A549 treated with DMSO at 1 μM for 4 hours (cell line): ENCODE data around the gene IL32. TPM values are rescaled to one million over a fixed set of nuclear protein-coding genes. Genes with fewer than 3 reads are reported as not detected.

Source experiments
- total RNA-seq: library from RNA; stranded (reverse); fragments of 200-300 nt; extraction: Qiagen RNA extraction; gene quantifications from 5 replicates; pipeline ENCODE4 v1.2.3, GENCODE V29; 2022; ENCODE audit warnings: low read depth

The IL32 gene
- 22.5 to 31.8 TPM (median 27.0 TPM) in 5 replicates for total RNA-seq

GRCh38 chr16:3065069-3065741 lies at the start of gene IL32:
IL32 (plus strand) TSS chr16:3065640; CDS start chr16:3065812, 172 bp downstream.

GRCh38 chr16:3017794-3018506 lies 47.5 kb upstream of the IL32 start, which contains the start of gene CLDN6:
CLDN6 (minus strand) TSS chr16:3018183; CDS start chr16:3016021, 2,162 bp downstream.

GRCh38 chr16:3020247-3020603 lies 45.2 kb upstream of the IL32 start, which contains the start of gene TNFRSF12A:
TNFRSF12A (plus strand) TSS chr16:3020368; CDS start chr16:3020398, 30 bp downstream.

GRCh38 chr16:3023669-3024478 lies 41.6 kb upstream of the IL32 start, which contains the start of the genes HCFC1R1 and THOC6:
HCFC1R1 (minus strand) TSS chr16:3023942; CDS start chr16:3023941, 1 bp downstream.
THOC6 (plus strand) TSS chr16:3024035; CDS start chr16:3024327, 292 bp downstream.

GRCh38 chr16:3036726-3037315 lies 28.6 kb upstream of the IL32 start, which contains the start of gene BICDL2:
BICDL2 (minus strand) TSS chr16:3036944; CDS start chr16:3035496, 1,448 bp downstream.

GRCh38 chr16:3045758-3046640 lies 19.4 kb upstream of the IL32 start, which contains the start of gene MMP25:
MMP25 (plus strand) TSS chr16:3046561; CDS start chr16:3046918, 357 bp downstream.

GRCh38 chr16:3098459-3099394 lies 33.3 kb downstream of the IL32 start, which contains the start of gene ZSCAN10:
ZSCAN10 (minus strand) TSS chr16:3099294; CDS start chr16:3092937, 6,357 bp downstream.

GRCh38 chr16:3112058-3112880 lies 46.8 kb downstream of the IL32 start, which contains the start of gene ZNF205:
ZNF205 (plus strand) TSS chr16:3112586; CDS start chr16:3113431, 845 bp downstream.

Other genes starting within 250 kb of the IL32 start
- 0.11 to 0.39 TPM (median 0.14 TPM) in 4 of 5 replicates, not detected in the other for gene PRSS21, start 248.4 kb upstream of the IL32 start, total RNA-seq
- gene ZG16B, start 235.3 kb upstream of the IL32 start, total RNA-seq, result 0.46 to 1.3 TPM (median 0.69 TPM) in 5 replicates
- 2.5 to 4.1 TPM (median 3.0 TPM) in 5 replicates for gene PRSS22, start 207.5 kb upstream of the IL32 start, total RNA-seq
- gene FLYWCH2, start 182.4 kb upstream of the IL32 start, total RNA-seq, result 44.9 to 59.5 TPM (median 50.8 TPM) in 5 replicates
- gene FLYWCH1, start 153.7 kb upstream of the IL32 start, total RNA-seq, result 20.1 to 29.5 TPM (median 27.2 TPM) in 5 replicates
- gene KREMEN2, start 101.4 kb upstream of the IL32 start, total RNA-seq, result 1.1 to 2.8 TPM (median 2.0 TPM) in 5 replicates
- gene PAQR4, start 96.3 kb upstream of the IL32 start, total RNA-seq, result 34.1 to 44.1 TPM (median 38.0 TPM) in 5 replicates
- gene PKMYT1, start 85.2 kb upstream of the IL32 start, total RNA-seq, result 69.3 to 97.7 TPM (median 85.3 TPM) in 5 replicates
- 0.33 to 0.59 TPM (median 0.49 TPM) in 5 replicates for gene CLDN9, start 52.7 kb upstream of the IL32 start, total RNA-seq
- 0.17 to 0.82 TPM (median 0.40 TPM) in 5 replicates for gene CLDN6, start 47.5 kb upstream of the IL32 start, total RNA-seq
- gene TNFRSF12A, start 45.3 kb upstream of the IL32 start, total RNA-seq, result 584 to 710 TPM (median 600 TPM) in 5 replicates
- gene HCFC1R1, start 41.7 kb upstream of the IL32 start, total RNA-seq, result 206 to 241 TPM (median 224 TPM) in 5 replicates
- 24.1 to 38.0 TPM (median 33.0 TPM) in 5 replicates for gene THOC6, start 41.6 kb upstream of the IL32 start, total RNA-seq
- not detected in 5 replicates for gene BICDL2, start 28.7 kb upstream of the IL32 start, total RNA-seq
- gene MMP25, start 19.1 kb upstream of the IL32 start, total RNA-seq, result 0.69 to 1.1 TPM (median 0.78 TPM) in 5 replicates
- gene ZSCAN10, start 33.7 kb downstream of the IL32 start, total RNA-seq, result 0.08 TPM in 1 of 5 replicates, not detected in the others
- gene ZNF205, start 46.9 kb downstream of the IL32 start, total RNA-seq, result 10.9 to 15.0 TPM (median 12.1 TPM) in 5 replicates
- 8.2 to 13.3 TPM (median 11.1 TPM) in 5 replicates for gene ZNF213, start 69.4 kb downstream of the IL32 start, total RNA-seq
- gene OR1F1, start 122.6 kb downstream of the IL32 start, total RNA-seq, result 0.44 to 0.59 TPM (median 0.53 TPM) in 5 replicates
- 8.6 to 11.7 TPM (median 9.0 TPM) in 5 replicates for gene ZNF200, start 169.5 kb downstream of the IL32 start, total RNA-seq
- not detected in 5 replicates for gene MEFV, start 191.0 kb downstream of the IL32 start, total RNA-seq
- 35.3 to 44.6 TPM (median 37.6 TPM) in 5 replicates for gene ZNF263, start 217.9 kb downstream of the IL32 start, total RNA-seq
- 1.3 to 1.8 TPM (median 1.5 TPM) in 5 replicates for gene TIGD7, start 239.8 kb downstream of the IL32 start, total RNA-seq
- 10.0 to 12.5 TPM (median 12.1 TPM) in 5 replicates for gene ZNF75A, start 239.9 kb downstream of the IL32 start, total RNA-seq